Activated CD8-positive, alpha-beta memory T cell treated with anti-CD3 and anti-CD28 coated beads for 1 hour (primary cell): ENCODE data around the gene DCHS1.

Experiments
- DNase-seq, 2 donors: peaks; one replicate each; pipeline ENCODE4 v3.0.0-alpha.2; 2020; ENCODE audit warnings: low read depth in 1 of 2; ENCODE audit errors: extremely low read depth in 1 of 2

The DCHS1 gene

DNA sequence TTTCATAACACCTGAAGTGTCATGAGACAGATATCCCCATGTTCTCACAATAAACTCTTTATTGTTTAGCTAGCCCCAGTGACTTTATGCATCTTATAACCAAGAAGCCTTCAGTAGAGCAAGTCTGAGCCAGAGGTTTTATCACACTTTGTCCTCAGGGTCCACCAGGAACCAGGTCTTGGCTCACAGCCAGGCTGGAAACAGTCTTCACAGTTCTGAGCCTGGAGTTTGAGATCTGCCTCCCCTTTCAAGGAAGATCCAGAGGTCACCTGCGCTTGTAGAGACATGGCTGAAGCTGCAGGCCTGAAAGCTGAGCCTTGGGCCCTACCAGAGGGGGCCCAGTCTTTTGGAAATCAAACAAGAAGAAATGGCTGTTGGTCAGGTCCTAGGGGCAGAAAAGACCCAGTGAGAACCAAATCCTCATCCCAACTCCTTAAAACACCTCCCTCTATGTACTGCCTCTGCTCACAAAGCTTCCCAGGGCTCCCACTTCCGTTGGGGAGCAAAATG lies 55.7 kb downstream of the DCHS1 start:
- DNase-seq, result no peak

DNA sequence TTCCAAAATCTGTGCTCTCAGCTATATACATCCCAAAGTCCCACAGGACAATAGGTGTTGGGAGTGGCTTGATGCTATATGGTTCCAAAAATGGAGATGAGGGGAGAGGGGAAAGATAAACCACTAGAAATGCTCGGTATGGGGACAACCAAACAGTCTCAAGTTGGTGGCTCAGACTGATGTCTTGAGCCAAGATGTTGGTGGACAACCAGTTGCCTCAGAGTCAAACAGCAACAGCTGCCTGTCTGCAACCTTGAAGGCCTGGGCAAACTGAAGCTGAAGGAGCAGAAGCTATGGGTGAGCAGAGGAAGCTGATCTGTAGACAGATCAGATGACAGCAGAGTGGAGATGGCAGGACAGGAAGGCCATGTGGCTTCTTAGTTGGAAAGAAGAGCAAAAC lies 56.2 kb downstream of the DCHS1 start:
- no peak for DNase-seq

DNA sequence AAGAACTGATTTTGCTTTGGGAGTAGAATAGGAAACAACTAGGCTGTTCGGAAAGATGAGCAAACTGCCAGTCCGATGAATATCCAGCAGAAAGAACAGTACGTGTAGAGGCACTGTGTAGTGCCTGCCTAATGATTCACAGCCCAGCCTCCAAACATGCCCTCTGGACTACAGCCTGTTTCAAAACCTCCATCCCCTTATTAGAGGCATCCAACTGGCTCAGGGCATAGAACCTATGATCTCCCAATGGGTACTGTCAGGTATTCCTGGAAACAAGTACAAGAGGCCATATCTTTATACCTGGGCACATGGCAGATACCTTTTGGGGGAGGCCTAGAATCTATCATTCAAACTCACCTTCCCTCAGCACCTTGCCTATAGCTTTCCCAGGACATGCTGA lies 57.1 kb downstream of the DCHS1 start:
- no peak for DNase-seq

DNA sequence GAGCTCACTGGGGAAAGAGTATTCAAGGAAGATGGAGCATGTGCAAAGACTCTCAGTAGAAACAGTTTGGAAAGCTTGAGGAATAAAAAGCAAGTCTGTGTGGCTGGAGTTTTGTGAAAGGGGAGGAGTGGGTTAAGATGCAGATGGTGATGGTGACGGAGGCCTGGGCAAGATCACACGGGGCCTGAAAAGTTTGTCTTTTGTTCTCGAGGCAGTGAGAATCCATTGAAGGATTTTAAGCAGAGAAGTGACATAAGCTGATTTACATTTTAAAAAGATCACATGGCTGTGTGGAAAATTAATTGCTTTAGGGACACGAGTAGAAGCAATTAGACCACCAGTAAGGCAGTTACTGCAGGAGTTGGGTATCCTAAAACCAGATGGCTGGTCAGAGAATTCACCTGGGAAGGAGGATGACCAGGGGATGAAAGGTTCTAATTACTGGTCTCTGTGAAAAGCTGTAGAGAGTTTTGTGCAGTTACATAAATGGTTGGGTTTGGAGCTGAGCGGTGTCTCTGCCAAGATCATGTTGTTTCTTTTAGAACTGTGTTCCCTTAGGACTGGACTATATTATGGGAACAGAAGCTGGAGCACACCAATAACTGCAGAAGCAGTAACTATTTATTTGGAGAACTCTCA lies 59.3 kb downstream of the DCHS1 start:
- no peak for DNase-seq

DNA sequence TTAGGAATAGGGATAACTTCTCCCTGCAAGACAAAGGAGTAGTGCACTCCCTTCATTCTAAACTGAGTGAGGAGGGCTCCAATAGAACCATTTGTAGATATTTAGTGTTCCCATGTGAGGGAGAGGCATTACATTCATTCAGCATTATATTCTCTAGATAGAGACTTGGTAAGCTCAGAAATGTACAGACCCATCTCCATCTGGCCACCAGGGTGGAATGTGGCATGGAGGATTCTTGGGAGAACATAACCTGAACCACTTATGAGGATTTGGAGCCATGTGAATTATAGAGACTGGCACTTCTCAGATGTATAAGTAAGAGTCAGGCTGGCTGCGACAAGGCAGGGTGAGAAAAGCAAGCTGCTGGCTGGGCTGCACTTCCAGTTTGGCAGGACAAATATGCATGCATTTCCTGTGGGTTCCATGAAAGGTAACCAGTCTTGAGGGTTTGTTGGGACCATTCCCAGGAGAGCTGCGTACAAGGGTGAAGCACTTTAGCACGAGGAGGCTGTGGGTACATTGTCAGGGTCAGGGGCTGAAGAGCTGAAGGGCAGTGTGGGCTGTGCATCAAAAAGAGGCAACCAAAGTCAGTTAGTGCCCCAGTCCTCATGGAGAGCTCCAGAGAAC lies 61.4 kb downstream of the DCHS1 start:
- no peak for DNase-seq

DNA sequence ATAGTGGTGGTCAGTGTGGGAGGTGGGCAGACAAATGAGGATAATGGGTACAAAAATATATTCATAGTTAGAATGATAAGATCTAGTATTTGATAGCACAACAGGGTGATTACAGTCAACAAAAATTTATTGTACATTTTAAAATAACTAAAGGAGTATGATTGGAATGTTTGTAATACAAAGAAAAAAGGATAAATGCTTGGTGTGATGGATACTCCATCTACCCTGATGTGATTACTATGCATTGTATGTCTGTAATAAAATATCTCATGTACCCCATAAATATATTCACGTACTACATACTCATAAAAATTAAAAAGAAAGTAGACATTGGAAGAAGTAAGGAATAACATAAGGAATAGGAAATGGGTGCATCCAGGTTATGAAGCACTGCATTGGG lies 67.6 kb downstream of the DCHS1 start:
- DNase-seq, result no peak

DNA sequence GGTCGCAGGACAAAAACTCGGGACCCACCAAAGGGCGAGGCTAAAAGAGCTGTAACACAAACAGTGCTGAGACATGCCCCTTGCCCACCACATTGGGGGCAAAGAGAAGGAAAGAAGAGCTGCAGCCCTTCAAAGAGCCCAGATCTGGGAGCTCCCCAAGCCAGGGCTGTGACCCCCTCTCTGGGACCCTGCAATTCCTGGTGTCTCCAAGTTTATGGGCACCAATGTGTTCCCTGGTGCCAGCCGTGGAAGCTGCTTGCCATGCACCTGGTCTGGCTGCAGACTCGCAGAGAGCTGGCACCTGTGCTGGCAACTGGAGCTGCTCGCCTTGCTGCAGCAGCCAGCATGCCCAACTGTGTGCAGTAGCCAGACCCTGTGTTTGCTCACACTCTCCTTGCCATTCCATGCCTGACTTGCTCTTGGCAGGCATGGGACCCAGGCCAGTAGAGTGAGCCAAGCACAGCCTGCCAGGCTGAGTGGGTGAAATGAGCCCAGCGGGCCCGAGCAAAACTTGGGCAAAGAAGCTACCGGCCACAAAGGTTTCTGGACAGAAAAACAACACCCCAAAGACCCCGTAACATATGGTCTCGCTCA lies 68.2 kb downstream of the DCHS1 start:
- no peak for DNase-seq

DNA sequence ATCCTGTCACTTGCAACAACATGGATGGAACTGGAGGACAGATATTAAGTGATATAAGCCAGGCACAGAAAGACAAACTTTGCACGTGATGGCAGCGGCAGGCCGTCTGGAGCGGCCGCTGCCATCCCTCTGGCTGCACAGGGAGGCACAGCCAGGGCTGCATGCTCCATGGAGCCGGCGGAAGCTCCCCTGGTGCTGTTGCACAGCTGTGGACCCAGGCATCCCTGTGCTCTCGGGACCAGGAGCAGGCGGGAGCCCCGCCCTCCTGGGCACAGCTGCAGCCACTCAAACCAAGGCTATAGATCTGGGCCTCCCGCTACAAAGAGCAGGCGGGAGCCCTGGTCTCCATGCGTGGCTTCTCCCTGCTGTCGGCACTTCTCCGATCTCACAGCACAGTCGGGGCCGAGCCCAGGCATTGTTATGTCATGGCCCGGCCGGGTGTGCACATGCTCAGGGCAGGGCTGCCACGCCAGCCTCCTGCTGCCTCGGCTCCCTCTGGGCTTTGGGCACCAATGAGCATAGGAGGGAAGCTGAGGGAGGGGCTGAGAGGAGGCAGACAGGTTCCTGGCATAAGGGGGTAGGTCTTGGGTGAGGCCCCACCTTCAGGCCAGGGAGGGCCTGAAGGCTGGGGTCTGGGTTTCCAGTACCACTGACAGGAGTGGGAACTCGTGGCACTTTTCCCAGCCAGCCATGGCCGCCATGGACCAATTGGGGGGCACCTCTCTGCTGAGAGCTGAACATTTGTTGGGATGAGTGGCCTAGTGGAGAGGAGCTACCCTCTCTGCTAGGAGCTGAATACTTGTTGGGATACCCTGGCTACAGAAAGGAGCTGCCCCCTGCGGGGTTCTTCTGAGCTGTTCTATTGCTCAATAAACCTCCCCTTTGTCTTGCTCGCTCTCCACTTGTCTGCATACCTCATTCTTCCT lies 68.9 kb downstream of the DCHS1 start:
- no peak for DNase-seq

DNA sequence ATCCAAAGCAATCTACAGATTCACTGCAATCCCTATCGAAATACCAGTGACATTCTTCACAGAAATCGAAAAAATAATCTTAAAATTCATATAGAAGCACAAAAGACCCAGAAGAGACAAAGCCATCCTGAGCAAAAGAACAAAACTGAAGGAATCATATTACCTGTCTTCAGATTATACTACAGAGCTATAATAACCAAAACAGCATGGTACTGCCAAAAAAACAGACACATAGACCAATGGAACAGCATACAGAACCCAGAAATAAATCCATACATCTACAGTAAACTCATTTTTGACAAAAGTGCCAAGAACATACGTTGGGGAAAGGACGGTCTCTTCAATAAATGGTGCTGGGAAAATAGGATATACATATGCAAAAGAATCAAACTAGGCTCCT lies 71.1 kb downstream of the DCHS1 start:
- DNase-seq, result no peak

DNA sequence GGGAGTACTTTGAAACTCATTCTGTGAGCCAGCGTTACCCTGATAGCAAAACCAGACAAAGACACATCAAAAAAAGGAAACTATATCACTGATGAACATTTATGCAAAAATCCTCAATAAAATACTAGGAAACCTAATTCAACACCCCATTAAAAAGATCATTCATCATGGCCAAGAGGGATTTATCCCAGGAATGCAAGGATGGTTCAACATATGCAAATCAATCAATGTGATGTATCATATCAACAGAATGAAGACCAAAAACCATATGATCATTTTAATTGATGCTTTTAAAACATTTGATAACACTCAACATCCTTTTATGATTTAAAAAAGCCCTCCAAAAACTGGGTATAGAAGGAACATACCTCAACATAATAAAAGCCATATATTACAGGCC lies 72.0 kb downstream of the DCHS1 start:
- DNase-seq, result no peak

DNA sequence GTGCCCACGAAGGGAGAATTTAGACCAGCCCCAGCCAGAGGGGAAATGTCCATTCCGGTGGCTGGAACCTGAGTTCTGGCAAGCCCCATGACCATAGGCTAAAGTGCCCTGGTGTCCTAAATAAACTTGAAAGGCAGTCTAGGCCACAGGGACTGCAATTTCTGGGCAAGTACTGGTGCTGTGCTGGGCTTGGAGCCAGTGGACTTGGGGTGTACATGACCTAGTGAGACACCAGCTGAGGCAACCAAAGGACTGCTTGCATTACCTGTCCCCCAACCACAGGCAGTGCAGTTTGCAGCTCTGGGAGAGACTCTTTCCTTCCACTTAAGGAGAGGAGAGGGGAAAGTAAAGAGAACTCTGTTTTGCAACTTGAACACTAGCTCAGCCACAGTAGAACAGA lies 75.9 kb downstream of the DCHS1 start:
- DNase-seq, result no peak

DNA sequence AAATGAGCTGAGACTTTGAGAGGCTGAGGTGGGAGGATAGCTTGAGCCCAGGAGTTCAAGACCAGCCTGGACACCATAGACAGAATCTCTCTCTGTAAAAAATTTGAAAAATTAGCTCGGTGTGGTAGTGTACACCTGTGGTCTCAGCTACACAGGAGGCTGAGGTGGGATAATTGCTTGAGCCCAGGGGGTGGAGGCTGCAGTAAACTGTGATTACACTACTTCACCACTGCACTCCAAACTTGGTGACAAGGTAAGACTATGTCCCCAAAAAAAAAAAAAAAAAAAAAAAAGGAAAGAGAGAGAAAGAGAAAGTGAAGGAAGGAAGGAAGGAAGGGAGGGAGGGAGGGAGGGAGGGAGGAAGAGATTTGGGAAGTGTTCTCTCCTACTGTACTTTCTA lies 77.5 kb downstream of the DCHS1 start:
- no peak for DNase-seq

DNA sequence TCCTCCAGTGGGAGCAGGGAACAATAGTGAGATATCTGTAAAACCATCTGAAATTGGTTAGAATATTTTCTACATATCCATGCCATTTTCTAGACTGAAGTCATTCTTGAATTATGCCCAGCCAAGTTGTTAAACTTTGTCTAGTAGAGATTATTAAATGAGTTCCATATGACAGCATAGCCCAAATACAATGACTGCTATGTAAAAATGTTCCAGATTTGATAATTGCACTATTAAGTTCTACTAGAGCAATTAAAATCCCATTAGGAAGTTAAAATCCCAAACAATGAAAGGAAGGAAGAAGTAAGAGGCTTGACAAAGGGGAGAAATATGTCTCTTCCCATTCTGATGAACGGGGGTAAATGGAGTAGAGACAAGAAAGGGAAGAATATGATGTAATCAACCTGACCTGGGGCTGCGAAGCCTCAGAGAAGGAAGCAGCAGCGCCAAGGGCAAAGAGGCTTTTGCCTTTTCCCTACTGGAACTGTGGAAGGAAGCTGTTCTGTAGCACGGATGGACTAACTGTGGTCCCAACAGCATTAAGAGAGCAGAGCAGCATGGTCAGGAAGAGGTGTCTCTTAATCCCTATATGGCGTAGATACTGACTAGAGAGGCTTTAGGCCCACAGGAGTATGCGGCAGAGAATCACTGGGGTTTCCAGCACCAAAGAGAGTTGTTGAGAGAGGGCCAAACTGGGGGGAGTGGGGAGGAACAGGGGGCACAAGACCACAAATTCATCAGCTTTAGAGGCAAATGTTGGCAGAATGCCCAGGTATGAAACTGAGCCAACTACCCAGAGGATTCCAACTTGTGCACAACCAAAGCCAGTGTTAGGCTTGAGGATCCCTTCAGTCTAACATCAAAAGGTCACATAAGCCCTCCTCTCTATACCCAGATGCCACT lies 78.9 kb downstream of the DCHS1 start:
- DNase-seq, result no peak

DNA sequence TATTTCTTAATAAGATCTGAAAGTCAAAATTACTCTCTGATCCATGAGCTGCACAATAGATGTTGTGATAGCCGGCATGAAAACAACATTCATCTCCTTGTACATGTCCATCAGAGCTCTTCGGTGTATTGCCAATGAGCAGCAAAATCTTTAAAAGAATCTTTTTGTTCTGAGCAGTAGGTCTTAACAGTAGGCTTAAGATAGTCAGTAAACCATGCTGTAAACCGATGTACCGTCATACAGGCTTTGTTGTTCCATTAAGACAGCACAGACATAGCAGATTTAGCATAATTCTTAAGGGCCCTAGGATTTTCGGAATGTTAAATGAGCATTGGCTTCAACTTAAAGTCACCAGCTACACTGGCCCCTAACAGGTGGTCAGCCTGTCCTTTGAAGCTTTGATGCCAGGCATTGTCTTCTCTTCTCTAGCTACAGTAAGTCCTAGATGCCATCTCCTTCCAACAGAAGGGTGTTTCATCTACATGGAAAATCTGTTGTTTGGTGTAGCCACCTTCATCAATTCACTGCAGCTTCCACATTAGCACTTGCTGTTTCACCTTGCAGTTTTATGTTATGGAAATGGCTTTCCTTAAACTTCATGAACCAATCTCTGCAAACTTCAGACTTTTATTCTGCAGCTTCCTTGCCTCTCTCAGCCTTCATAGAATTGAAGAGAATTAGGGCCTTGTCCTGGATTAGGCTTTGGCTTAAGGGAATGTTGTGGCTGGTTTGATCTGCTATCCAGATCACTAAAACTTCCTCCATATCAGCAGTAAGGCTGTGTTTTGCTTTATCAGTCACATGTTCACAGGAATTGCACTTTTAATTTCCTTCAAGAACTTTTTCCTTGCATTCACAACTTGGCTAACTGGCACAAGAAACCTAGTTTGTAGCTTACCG lies 80.5 kb downstream of the DCHS1 start:
- no peak for DNase-seq

DNA sequence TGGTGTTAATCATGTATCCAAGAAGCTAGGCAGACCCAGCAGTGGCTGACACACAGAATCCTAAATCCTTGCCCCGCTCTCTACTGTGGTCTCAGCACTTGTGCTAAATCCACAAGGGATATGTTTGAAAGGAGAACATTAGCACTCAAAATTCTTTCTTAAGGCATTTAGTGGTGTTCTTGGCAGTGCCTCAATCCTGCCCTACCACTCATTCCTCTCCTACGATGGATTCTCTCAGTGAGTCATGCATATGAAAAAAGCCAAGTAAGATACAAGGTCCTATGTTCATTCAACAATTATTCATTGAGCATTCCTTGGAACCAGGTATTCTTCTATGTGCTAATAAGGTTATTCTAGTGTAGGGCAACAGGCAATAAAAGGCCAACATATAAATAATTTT lies 83.4 kb downstream of the DCHS1 start:
- no peak for DNase-seq

DNA sequence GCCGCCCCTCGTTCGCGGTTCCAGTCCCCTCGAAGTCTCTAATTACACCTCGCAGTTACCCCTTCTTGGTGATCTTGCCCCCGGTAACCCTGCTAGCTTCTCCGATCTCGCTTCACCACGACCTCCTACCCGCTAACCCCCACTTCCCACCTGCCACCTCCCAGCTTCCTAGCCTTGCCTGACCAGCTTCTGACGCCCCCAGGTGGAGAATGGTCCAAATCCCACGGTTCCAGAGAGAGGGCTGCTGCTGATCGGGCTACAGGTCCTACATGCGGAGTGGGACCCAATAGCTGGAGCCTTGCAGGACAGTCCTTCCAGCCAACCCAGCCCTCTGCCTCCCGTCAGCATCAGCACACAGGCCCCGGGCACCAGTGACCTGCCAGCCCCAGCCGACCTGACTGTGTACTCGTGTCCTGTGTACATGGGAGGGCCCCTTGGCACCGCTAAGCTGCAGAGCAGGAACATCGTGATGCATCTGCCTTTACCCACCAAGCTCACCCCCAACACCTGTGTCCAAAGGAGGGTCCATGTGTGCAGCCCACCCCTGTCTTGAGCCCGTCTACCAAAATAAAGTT lies 84.1 kb downstream of the DCHS1 start:
- DNase-seq, result no peak
